Fibroblast of upper back skin (primary cell): Measurements from ENCODE around the gene DOCK2.
"Not testable (repeated sequence)": the region's sequence is repeated elsewhere in the genome, so short reads cannot be mapped to it uniquely, and the experiment has no call there.

Source experiments
- DNase-seq: peaks from one replicate; pipeline ENCODE4 v3.0.0-alpha.2; 2013

DOCK2 gene

DNA sequence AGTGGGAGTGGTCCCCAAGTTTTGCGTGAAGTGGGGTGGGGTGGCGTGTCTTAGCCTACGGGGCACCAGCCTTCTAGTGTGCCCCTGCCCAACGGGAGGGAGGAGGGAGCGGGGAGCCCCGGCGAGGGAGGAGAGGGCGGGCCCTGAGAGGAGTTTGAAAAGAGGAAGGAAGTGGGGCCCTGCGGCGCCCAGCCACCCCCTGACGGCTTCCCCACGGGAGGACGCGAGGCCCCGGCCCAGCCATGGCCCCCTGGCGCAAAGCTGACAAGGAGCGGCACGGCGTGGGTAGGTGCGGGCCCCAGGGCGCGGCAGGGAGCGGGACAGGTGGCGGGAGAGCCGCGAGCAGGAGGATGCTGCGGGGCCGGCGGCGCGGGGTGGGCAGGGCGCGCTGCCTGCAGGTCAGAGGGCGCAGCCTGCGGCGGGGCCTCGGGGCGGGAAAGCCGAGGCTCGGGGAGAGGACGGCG is at the start of gene DOCK2:
Gene DOCK2 (plus strand): TSS at position 191 of the 464 bp plus-strand sequence. CDS start 52 bp downstream, at position 243.
- DNase-seq: no peak

GRCh38 chr5:169590602-169591001 is 46.5 kb upstream of the DOCK2 start:
- no peak for DNase-seq

GRCh38 chr5:169591636-169592035 is 45.4 kb upstream of the DOCK2 start:
- peak; percentile 69 for DNase-seq

- DNase-seq: no peak
Observed at GRCh38 chr5:169592937-169593650, 44.0 kb upstream of the DOCK2 start.

- peak; percentile 43 for DNase-seq
Observed at GRCh38 chr5:169595172-169595820, 41.8 kb upstream of the DOCK2 start.

DNA sequence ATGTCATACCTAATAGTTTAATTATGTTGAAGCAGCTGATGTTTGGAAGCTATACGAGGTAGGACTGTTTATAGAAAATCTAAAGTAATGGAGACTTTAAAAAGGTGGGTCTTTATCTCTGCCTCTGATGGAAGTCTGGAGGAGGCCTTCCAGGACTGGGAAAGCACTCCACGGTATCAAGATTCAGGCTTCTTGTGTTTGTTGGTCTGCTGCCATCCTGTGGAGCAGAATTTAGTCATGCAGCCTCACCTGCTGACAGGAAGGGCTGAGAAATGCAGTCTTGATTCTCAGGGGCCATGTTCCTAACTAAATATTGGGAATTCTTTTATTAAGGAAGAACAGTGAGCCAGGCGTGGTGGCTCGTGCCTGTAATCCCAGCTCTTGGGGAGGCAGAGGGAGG is 37.6 kb upstream of the DOCK2 start:
- DNase-seq: peak; percentile 30

- DNase-seq: no peak
Observed at GRCh38 chr5:169602535-169602934, 34.5 kb upstream of the DOCK2 start.

GRCh38 chr5:169606279-169606678 is 30.8 kb upstream of the DOCK2 start:
- DNase-seq: no peak

- DNase-seq: no peak
Observed at GRCh38 chr5:169607882-169608281, 29.2 kb upstream of the DOCK2 start.

GRCh38 chr5:169609716-169610115 is 27.4 kb upstream of the DOCK2 start:
- DNase-seq: no peak

DNA sequence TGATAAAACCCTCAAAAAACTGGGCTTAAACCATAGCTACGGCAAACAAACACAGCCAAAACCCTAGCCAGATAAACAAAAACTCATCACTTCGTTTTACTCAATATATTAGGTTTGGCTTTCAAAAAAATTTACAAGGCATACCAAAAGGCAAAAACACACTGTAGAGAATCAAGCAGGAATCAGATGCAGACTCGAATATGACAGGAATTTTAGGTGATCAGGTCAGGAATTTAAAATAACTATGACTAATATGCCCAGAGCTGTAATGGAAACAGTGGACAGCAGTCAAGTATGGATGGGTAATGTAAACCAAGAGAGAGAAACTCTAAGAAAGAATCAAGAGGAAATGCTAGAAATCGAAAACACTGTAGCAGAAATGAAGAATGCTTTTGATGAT is 26.5 kb upstream of the DOCK2 start:
- peak; percentile 37 for DNase-seq

DNA sequence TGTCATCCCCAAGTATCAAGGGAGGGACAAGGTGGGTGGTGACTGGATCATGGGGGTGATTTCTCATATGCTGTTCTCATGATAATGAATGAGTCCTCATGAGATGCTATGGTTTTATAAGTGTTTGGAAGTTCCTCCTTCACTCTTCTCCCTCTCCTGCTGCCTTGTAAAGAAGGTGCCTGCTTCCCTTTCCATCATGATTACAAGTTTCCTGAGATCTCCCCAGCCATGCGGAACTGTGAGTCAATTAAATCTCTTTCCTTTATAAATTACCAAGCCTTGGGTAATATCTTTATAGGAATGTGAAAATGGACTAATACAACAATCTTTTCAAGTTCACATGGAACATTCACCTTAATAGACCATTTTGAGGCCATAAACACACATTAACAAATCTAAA is 21.5 kb upstream of the DOCK2 start:
- no peak for DNase-seq

DNA sequence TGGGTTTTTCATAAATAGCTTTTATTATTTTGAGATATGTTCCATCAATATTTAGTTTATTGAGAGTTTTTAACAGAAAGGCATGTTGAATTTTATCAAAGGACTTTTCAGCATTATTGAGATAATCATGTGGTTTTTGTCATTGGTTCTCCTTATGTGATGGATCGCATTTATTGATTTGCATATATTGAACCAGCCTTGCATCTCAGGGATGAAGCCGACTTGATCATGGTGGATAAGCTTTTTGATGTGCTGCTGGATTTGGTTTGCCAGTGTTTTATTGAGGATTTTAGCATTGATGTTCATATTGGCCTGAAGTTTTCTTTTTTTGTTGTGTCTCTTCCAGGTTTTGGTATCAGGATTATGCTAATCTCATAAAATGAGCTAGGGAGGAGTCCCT is 12.8 kb upstream of the DOCK2 start:
- DNase-seq: not testable (repeated sequence)

DNA sequence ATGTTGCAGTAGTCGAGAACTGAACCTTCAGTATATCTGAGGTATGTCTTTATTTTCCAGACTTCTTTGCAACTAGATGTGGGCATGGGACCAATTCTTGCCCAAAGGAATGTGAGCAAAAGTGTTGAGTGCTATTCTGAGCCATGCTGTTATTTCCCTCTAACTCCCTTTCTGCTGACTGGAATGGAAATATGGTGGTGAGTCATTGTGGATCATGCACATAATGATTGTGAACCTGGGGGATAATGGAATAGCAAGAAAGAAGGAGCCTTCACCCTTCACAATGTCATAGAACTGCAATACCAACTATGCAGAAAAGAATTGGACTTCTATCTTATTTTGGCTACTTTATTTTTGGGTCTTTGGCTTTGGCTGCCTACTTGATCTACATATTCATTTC is 10.3 kb upstream of the DOCK2 start:
- peak; percentile 99 for DNase-seq

- DNase-seq: no peak
Observed at GRCh38 chr5:169627551-169627950, 9.5 kb upstream of the DOCK2 start.

DNA sequence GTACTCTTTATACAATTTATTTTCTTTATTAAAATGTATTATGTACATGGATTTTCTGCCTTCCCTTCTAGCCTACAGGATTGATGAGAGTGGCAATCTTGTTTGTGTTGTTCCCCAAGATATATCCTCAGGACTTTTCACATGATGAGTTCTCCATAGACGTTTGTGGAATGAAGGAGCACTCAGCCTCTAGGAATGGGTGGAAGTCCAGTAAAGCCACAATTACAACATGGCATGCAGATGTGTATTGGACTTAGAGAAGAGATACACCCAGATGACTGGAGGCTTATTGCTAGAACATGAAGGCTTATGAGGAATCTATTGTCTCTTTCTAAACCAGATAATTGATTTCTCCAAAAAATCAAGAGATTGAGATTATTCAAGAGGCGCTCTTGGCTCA is 8.2 kb upstream of the DOCK2 start:
- peak; percentile 77 for DNase-seq

GRCh38 chr5:169629847-169630548 is 7.1 kb upstream of the DOCK2 start:
- DNase-seq: peak; percentile 86

DNA sequence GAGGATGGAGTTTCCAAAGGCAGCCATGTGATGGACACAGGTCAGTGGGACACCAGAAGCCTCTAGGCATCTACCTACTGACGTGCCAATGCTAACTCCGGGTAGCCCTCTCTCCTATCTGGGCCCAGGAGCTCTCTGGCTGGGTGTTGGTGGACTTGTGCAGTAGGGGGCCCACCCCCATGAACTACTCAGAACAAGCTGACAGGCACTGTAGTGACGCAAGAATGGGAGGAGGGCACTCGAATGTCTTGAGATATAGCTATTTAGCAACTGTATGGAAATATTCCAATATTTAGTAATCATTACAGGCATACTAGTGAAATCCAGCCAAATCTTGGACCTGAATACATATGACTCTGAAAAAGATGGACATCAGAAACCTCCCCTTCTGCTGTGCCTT is 5.7 kb upstream of the DOCK2 start:
- peak; percentile 77 for DNase-seq

DNA sequence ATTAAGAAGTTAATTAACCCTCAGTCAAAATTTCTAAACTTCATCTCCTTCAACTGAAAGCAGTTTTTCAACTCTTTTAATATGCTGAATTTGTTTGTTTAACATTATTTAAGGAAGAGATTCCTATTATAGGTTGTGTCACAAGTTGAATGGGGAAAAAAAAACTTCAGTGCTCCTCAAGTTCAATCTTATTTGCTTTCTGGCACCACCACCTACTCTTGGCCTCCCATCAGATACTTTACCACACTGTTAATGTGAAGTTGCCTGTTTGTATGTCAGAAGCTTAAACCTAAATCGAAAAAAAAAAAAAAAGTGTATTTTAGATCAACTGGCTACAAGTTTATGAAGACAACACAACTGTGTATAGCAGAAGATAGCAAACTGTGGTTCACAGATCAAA is 4.1 kb upstream of the DOCK2 start:
- no peak for DNase-seq

GRCh38 chr5:169634606-169635005 is 2.5 kb upstream of the DOCK2 start:
- no peak for DNase-seq

DNA sequence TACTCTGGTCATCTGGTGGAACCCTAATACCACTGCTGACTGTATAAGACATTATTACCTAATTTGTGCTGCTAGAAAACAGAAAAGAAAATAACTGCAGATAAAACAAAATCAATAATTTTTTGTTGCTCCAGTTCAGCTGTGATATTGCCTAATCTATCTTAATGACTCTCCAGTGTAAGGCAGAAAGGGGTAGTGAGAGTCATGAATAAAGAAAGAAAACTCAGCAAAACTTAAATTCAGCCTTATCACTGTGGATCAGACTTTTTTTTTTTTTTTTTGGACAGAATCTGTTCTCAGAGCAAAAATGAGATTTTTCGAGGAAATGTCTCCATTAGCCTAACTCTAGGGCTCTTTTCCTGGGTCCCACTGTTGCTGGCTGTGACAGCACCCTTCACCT is 1.1 kb upstream of the DOCK2 start:
- DNase-seq: no peak

- no peak for DNase-seq
Observed at GRCh38 chr5:169636477-169637084, 494 bp upstream of the DOCK2 start.

DNA sequence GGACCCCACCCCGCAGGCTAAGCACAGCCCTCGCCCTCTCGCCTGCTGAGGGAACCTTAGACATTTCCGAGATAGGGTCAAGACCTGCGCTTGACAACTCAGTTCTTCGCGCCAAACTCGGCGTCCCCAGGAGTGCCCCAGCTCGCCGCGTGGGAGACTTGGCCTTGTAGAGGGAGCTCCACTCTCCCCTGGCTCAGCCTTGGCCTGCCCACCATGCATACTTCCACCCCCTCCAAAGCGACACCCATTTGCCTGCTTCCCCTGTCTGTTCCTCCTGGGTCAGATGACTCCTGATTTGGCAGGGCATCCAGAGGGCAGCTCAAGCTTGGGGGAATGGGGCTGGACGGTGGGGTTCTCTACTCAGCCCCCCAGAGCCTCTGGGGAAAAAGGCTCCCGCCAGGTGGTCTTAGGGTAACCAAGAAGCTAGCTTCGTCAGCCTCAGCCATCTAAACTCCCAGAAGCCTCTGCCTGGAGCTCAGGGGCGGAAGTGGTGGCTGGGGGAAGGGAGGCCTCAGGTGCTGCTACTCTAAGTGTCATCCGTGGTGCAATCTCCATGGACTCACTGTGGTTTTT is 560 bp downstream of the DOCK2 start:
- no peak for DNase-seq
